Psoas muscle (tissue), 8 donors: ENCODE data around the gene ELOVL6. TPM values are rescaled to one million over a fixed set of nuclear protein-coding genes. Genes with fewer than 3 reads are reported as not detected.

Experiments used
- ATAC-seq, 4 donors: fragments of 200-7000 bp; cut with Tn5 transposase; one replicate each; pipeline ENCODE4 v1.9.1; 2020; ENCODE audit warnings: moderate library complexity in 3 of 4, mild to moderate bottlenecking in 2 of 4
- DNase-seq, 2 donors: peaks; one replicate each; pipeline ENCODE4 v3.0.0-alpha.2; 2020
- H3K27ac ChIP-seq: fragments of 200-600 bp; one replicate; pipeline ENCODE4 v1.8.0; 2022
- H3K27me3 ChIP-seq, 3 donors: fragments of 200-600 bp in 1 of 3; one replicate each; pipeline versions ENCODE4 v1.6.1 to v1.8.0; 2013 to 2022; ENCODE audit warnings: low read length in 2 of 3, mild to moderate bottlenecking in 2 of 3, moderate library complexity in 1 of 3; ENCODE audit not compliant: insufficient read depth in 3 of 3
- H3K36me3 ChIP-seq, 2 donors: fragments of 200-600 bp in 1 of 2; one replicate each; pipeline versions ENCODE4 v1.6.1 to v1.8.0; 2013 to 2022; ENCODE audit warnings: low read depth in 1 of 2, mild to moderate bottlenecking in 1 of 2, moderate library complexity in 1 of 2; ENCODE audit not compliant: insufficient read depth in 1 of 2
- H3K4me1 ChIP-seq: fragments of 200-600 bp; one replicate; pipeline ENCODE4 v1.8.0; 2022
- H3K4me3 ChIP-seq: fragments of 200-600 bp; one replicate; pipeline ENCODE4 v1.8.0; 2022; ENCODE audit warnings: mild to moderate bottlenecking
- H3K9me3 ChIP-seq: fragments of 200-600 bp; one replicate; pipeline ENCODE4 v1.8.0; 2022
- WGBS, 3 donors: extraction: QIAGEN DNeasy Blood & Tissue Kit; methylation state at CpG; one replicate each; pipeline versions ENCODE4 v1.1.6 to v1.1.7; 2013; 5-methylcytosine and 5-hydroxymethylcytosine counted together
- intact Hi-C, 2 donors: fragments of 100-400 bp; cut with DNase I; formaldehyde crosslinking; loops; one replicate each; pipeline versions ENCODE4 v1.11.0 to v1.14.2; 2022
- polyA plus RNA-seq, 3 donors: library from polyadenylated mRNA; stranded (reverse); fragments of 200-250 nt; gene quantifications; one replicate each; pipeline ENCODE4 v1.2.3, GENCODE V29; 2013
- total RNA-seq, 4 donors: library from RNA; stranded (reverse); fragmentation: NEBNext Ultra II Directional in 2 of 4; extraction: Animal tissue kit (Norgen Biotek cat#: 25700) in 2 of 4; gene quantifications; one replicate each; pipeline versions ENCODE4 v1.2.1 to v1.2.4, GENCODE V29; 2021 to 2023
- TF ChIP-seq, protein P1 (sequence below): fragments of 200-600 bp; IDR thresholded peaks from one replicate; pipeline ENCODE4 v1.8.0; 2022; ENCODE audit warnings: antibody characterized with exemption
- donor health status: healthy with polysubstance abuse.
- donor health status: DM: no; HTN: no; CAD: no; lungs with moderate emphysema.
- donor health status: Bipolar disorder and iron deficiency.
- donor health status: healthy.
- donor health status: DM: yes; HTN: yes; CAD: no.
- donor health status: DM: no; HTN: no; CAD: no.
- donor health status: DM: no; HTN: no; CAD: no.
- donor health status: DM: yes; HTN: yes; CAD: no.

ELOVL6 gene
- total and polyA plus RNA-seq, 7 donors, result 0.35 to 4.5 (median 0.99) TPM

DNA sequence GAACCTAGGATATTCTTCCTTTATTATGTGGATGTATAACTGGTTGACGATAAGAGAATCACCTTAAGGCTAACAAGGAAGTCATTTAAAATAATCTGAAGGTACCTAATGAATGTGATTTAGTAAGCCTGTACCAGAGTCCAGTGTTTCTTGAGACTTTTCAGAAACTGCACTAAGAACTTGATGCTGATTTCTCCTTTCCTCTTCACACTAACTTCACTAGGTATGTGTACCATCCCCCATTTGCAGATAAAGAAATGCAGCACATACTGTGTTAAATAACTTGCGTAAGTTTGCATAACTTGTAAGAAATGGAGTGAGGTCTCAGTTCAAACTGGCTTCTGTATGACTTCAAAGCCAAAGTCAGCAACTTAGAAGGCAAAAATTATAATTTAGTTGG lies 63.3 kb downstream of the ELOVL6 start:
- TF ChIP-seq, protein P1, sequence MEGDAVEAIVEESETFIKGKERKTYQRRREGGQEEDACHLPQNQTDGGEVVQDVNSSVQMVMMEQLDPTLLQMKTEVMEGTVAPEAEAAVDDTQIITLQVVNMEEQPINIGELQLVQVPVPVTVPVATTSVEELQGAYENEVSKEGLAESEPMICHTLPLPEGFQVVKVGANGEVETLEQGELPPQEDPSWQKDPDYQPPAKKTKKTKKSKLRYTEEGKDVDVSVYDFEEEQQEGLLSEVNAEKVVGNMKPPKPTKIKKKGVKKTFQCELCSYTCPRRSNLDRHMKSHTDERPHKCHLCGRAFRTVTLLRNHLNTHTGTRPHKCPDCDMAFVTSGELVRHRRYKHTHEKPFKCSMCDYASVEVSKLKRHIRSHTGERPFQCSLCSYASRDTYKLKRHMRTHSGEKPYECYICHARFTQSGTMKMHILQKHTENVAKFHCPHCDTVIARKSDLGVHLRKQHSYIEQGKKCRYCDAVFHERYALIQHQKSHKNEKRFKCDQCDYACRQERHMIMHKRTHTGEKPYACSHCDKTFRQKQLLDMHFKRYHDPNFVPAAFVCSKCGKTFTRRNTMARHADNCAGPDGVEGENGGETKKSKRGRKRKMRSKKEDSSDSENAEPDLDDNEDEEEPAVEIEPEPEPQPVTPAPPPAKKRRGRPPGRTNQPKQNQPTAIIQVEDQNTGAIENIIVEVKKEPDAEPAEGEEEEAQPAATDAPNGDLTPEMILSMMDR, result no peak
- DNase-seq (no peak), ATAC-seq (no peak)
- H3K27ac ChIP-seq, result no peak overlapping the region
- H3K27me3 ChIP-seq, result no peaks in the 10 kb centered on the region
- no peaks in the 10 kb centered on the region for H3K36me3 ChIP-seq
- 93 to 97% (median 95%) methylated on average over 2 of the region's 2 CpGs for WGBS, 3 donors
- no peaks in the 10 kb centered on the region for H3K4me1 ChIP-seq
- H3K9me3 ChIP-seq, result no peaks in the 10 kb centered on the region
- no peak overlapping the region for H3K4me3 ChIP-seq
- intact Hi-C loops, result no loop called here

DNA sequence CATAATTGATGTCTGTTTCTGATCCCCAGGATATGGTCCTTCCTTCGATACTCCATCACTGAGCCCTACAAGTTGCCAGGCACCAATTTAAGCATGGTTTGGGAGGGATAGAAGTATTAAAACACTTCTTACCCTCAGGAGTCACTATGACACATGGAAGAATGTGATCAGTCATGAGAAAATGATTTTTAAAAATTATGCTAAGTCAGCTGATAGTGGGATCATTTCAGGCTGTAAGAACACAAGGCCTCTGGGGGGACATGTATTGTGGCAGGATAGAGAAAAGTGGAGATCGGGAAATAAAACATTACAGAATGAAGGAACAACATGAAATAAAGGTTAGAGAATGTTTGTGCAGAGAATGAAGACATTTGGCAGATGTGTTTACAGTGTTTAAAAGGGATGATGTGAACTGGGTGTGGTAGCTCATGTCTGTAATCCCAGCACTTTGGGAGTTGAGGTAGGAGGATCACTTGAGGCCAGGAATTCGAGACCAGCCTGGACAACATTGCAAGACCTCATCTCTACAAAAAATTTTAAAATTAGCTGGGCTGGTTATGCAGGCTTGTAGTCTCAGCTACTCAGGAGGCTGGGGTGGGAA lies 64.0 kb downstream of the ELOVL6 start:
- H3K36me3 ChIP-seq, result no peaks in the 10 kb centered on the region
- DNase-seq (no peak), ATAC-seq (no peak)
- no peaks in the 10 kb centered on the region for H3K9me3 ChIP-seq
- no peaks in the 10 kb centered on the region for H3K27me3 ChIP-seq
- no peak overlapping the region for H3K27ac ChIP-seq
- intact Hi-C loops, result no loop called here
- WGBS, 3 donors, result 89 to 90% (median 89%) methylated on average over 3 of the region's 3 CpGs
- H3K4me3 ChIP-seq, result no peak overlapping the region
- no peaks in the 10 kb centered on the region for H3K4me1 ChIP-seq
- TF ChIP-seq, protein P1, result no peak

DNA sequence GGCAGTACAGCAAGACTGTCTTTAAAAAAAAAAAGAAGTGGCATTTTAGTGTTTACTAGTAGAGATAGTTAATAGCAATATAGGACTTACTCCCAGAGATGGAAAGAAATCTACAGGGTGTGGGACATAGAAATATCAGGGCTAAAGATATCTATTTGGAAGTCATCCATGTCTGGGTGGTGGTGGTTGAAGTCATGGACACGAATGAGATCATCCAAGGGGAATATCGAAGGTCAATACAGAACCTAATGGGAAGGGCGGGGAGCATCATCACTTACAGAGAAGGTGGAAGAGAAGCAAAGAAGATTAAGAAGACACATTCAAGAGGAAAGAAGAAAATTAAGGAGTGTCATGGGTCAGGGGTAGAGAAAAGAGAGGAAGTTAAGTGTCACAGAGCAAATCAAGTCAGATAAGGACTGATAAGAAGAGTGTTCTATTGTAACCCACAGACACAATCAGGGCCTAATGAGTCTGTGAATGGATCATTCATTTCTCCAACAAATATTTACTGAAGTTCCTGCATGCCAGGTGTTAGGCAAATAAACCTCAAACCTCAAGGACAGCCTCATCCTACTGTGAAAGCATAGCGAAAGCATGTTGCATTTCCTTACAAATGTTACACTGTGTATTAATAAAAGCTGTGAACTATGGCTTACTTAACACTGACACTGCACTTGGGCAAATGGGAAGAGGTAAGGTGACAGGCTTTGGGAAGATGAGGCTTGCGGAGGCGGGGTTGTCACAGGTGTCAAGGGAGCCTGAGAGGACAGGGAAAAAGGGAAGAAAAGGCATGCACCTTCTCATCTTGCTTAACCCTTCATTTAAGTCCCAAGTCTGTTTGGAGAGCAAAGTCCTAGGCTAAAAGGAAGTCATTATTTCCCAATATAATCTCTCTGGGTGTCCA lies 65.3 kb downstream of the ELOVL6 start:
- WGBS, 3 donors, result 91 to 93% (median 91%) methylated on average over 6 of the region's 6 CpGs
- intact Hi-C loops, result no loop called here
- H3K9me3 ChIP-seq, result no peaks in the 10 kb centered on the region
- DNase-seq, result no peak
- ATAC-seq, result no peak
- TF ChIP-seq, protein P1, result no peak
- H3K27me3 ChIP-seq, result no peaks in the 10 kb centered on the region
- no peaks in the 10 kb centered on the region for H3K4me1 ChIP-seq
- no peak overlapping the region for H3K27ac ChIP-seq
- no peak overlapping the region for H3K4me3 ChIP-seq
- no peaks in the 10 kb centered on the region for H3K36me3 ChIP-seq

DNA sequence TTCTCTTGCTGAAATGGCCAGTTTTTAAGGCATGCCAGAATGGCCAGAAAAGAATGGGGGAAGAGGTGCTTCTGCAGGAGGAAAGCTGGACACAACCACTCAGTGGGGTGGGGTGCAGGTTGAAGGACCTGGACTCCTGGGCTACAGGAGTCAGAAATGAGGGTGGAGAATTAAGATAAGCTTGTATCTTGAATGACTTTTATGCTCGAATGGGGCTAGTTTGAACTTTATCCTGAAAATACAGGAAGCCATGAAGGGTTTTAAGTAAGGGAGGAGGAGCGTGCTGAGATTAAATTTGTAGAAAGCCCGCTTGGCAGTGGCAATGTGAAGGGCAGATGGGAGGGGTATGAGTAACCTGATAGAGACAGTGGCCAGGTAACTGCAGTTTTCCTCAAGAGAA lies 66.5 kb downstream of the ELOVL6 start:
- no peak overlapping the region for H3K27ac ChIP-seq
- no peak for ATAC-seq
- WGBS, 3 donors, result 79 to 89% (median 87%) methylated on average over 3 of the region's 3 CpGs
- intact Hi-C loops, result no loop called here
- no peaks in the 10 kb centered on the region for H3K4me1 ChIP-seq
- no peak overlapping the region for H3K4me3 ChIP-seq
- no peaks in the 10 kb centered on the region for H3K9me3 ChIP-seq
- no peaks in the 10 kb centered on the region for H3K36me3 ChIP-seq
- TF ChIP-seq, protein P1, result no peak
- H3K27me3 ChIP-seq, result no peaks in the 10 kb centered on the region
- DNase-seq, result no peak
